ENCODE results near the gene RASGRP1.

Gene RASGRP1

GRCh38 chr15:38609097-38609738 is 44.6 kb upstream of the RASGRP1 start:
- H3K9me3 ChIP-seq: no peaks in the 10 kb centered on the region
- H3K4me3 ChIP-seq: no peak overlapping the region
- no peak overlapping the region for H3K27ac ChIP-seq
- TF ChIP-seq CTCF (IDR thresholded peaks at IDR 0.05): no peak
- no peaks in the 10 kb centered on the region for H3K36me3 ChIP-seq
- DNase-seq: no peak
- no peaks in the 10 kb centered on the region for H3K4me1 ChIP-seq
- intact Hi-C loops (cut with DNase I; ENCODE audit: low total_unique reads): no loop called here
- H3K27me3 ChIP-seq: peaks cover 0 to 3% of the 10 kb centered on the region in 2 donors

- no peaks in the 10 kb centered on the region for H3K4me1 ChIP-seq
- H3K27me3 ChIP-seq: peaks cover 0 to 3% of the 10 kb centered on the region in 2 donors
- intact Hi-C loops (cut with DNase I; ENCODE audit: low total_unique reads): no loop called here
- H3K9me3 ChIP-seq: no peaks in the 10 kb centered on the region
- no peak for DNase-seq
- H3K4me3 ChIP-seq: no peak overlapping the region
- H3K27ac ChIP-seq: no peak overlapping the region
- no peak for TF ChIP-seq CTCF (IDR thresholded peaks at IDR 0.05)
- H3K36me3 ChIP-seq: no peaks in the 10 kb centered on the region
These were observed 44.1 kb upstream of the RASGRP1 start for GRCh38 chr15:38608682-38609081.

- no peaks in the 10 kb centered on the region for H3K9me3 ChIP-seq
- no peaks in the 10 kb centered on the region for H3K4me1 ChIP-seq
- no peak for DNase-seq
- H3K4me3 ChIP-seq: no peak overlapping the region
- H3K27me3 ChIP-seq: peaks cover 0 to 3% of the 10 kb centered on the region in 2 donors
- intact Hi-C loops (cut with DNase I; ENCODE audit: low total_unique reads): no loop called here
- no peak for TF ChIP-seq CTCF (IDR thresholded peaks at IDR 0.05)
- H3K27ac ChIP-seq: no peak overlapping the region
- no peaks in the 10 kb centered on the region for H3K36me3 ChIP-seq
These were observed 41.1 kb upstream of the RASGRP1 start for GRCh38 chr15:38605744-38606143.

GRCh38 chr15:38603672-38604071 is 39.1 kb upstream of the RASGRP1 start:
- Histone ChIP-seq H3K4me3 (no peak overlapping the region), H3K9me3 (no peaks in the 10 kb centered on the region), H3K27ac (no peak overlapping the region), H3K27me3 (peaks cover 0 to 3% of the 10 kb centered on the region in 2 donors), H3K36me3 (no peaks in the 10 kb centered on the region), H3K4me1 (no peaks in the 10 kb centered on the region)
- no peak for DNase-seq
- intact Hi-C loops (cut with DNase I; ENCODE audit: low total_unique reads): no loop called here
- TF ChIP-seq CTCF (IDR thresholded peaks at IDR 0.05): no peak

GRCh38 chr15:38602910-38603670 is 38.5 kb upstream of the RASGRP1 start:
- no peak for TF ChIP-seq CTCF (IDR thresholded peaks at IDR 0.05)
- H3K4me3 ChIP-seq: no peak overlapping the region

More at GRCh38 chr15:38602910-38603670, 38.5 kb upstream of the RASGRP1 start:
- intact Hi-C loops (cut with DNase I; ENCODE audit: low total_unique reads): no loop called here
- Histone ChIP-seq H3K27ac (no peak overlapping the region), H3K9me3 (no peaks in the 10 kb centered on the region), H3K27me3 (peaks cover 0 to 3% of the 10 kb centered on the region in 2 donors), H3K4me1 (no peaks in the 10 kb centered on the region), H3K36me3 (no peaks in the 10 kb centered on the region)
- no peak for DNase-seq
